KMS-11 (cell line): ENCODE results near the gene ZDHHC5.
"Not testable (repeated sequence)": the region's sequence is repeated elsewhere in the genome, so short reads cannot be mapped to it uniquely, and the experiment has no call there.

Experiments
- H2AFZ ChIP-seq: fragments of 200-600 bp; sonication (generic); 2 replicates; pipeline ENCODE4 v1.6.1; 2016; ENCODE audit warnings: antibody characterized with exemption, mixed run types, low read depth
- H3K27ac ChIP-seq: fragments of 200-600 bp; sonication (generic); 2 replicates; pipeline ENCODE4 v1.6.1; 2016; ENCODE audit warnings: mild to moderate bottlenecking, mixed run types
- H3K27me3 ChIP-seq: fragments of 200-600 bp; sonication (generic); 2 replicates; pipeline ENCODE4 v1.6.1; 2017; ENCODE audit warnings: mild to moderate bottlenecking, low read depth, mixed run types, moderate library complexity; ENCODE audit not compliant: insufficient read depth
- H3K36me3 ChIP-seq: fragments of 200-600 bp; sonication (generic); 2 replicates; pipeline ENCODE4 v1.6.1; 2017; ENCODE audit warnings: mild to moderate bottlenecking, mixed run types; ENCODE audit not compliant: insufficient read depth
- H3K4me1 ChIP-seq: fragments of 200-600 bp; sonication (generic); 2 replicates; pipeline ENCODE4 v1.6.1; 2016; ENCODE audit warnings: mild to moderate bottlenecking, low read depth, mixed run types; ENCODE audit not compliant: poor library complexity, severe bottlenecking
- H3K4me2 ChIP-seq: fragments of 200-600 bp; sonication (generic); 2 replicates; pipeline ENCODE4 v1.7.0; 2016; ENCODE audit warnings: mild to moderate bottlenecking, mixed run types
- H3K4me3 ChIP-seq: fragments of 200-600 bp; sonication (generic); IDR thresholded peaks from 2 replicates; pipeline ENCODE4 v1.6.1; 2017; ENCODE audit warnings: low read depth, low read length, mixed read lengths; ENCODE audit not compliant: insufficient read depth
- H3K79me2 ChIP-seq: fragments of 200-600 bp; sonication (generic); 2 replicates; pipeline ENCODE4 v1.6.1; 2016; ENCODE audit warnings: low read depth, mixed run types; ENCODE audit not compliant: insufficient read depth
- H3K9ac ChIP-seq: fragments of 200-600 bp; sonication (generic); 2 replicates; pipeline ENCODE4 v1.6.1; 2016; ENCODE audit warnings: mild to moderate bottlenecking, mixed run types
- H4K20me1 ChIP-seq: fragments of 200-600 bp; sonication (generic); 2 replicates; pipeline ENCODE4 v1.6.1; 2016; ENCODE audit warnings: mild to moderate bottlenecking, mixed run types; ENCODE audit not compliant: insufficient read depth
- TF ChIP-seq, protein P1 (sequence below): fragments of 200-600 bp; sonication (generic); conservative IDR thresholded peaks from 2 replicates; pipeline ENCODE4 v1.6.1; 2017; ENCODE audit warnings: low read depth, mild to moderate bottlenecking, antibody characterized with exemption, low read length, moderate library complexity, mixed read lengths

The ZDHHC5 gene

DNA sequence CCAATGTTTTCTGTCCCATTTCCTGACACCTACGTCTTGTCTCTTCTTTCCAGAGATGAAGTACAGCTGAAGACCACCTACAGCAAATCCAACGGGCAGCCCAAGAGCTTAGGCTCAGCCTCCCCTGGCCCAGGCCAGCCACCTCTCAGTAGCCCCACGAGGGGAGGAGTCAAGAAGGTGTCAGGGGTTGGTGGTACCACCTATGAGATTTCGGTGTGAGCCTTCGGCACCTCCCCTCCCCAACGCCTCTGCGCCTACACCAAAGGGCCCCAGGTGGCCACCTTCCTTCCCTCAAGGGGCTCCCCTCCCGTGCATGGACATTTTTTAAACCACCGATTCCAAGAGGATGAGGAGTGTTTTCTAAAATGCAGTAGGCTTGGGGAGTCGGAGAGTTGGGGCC lies 31.9 kb downstream of the ZDHHC5 start:
- Histone ChIP-seq H3K4me3 (no peak overlapping the region), H3K4me2 (no peak overlapping the region), H3K79me2 (no peaks in the 10 kb centered on the region), H3K9ac (no peak overlapping the region), H3K4me1 (no peaks in the 10 kb centered on the region), H4K20me1 (no peaks in the 10 kb centered on the region), H3K27me3 (no peaks in the 10 kb centered on the region), H3K27ac (no peak overlapping the region), H3K36me3 (no peaks in the 10 kb centered on the region; the same call in 1 of the 2 replicates), H2AFZ (no peak overlapping the region)
- TF ChIP-seq, protein P1, sequence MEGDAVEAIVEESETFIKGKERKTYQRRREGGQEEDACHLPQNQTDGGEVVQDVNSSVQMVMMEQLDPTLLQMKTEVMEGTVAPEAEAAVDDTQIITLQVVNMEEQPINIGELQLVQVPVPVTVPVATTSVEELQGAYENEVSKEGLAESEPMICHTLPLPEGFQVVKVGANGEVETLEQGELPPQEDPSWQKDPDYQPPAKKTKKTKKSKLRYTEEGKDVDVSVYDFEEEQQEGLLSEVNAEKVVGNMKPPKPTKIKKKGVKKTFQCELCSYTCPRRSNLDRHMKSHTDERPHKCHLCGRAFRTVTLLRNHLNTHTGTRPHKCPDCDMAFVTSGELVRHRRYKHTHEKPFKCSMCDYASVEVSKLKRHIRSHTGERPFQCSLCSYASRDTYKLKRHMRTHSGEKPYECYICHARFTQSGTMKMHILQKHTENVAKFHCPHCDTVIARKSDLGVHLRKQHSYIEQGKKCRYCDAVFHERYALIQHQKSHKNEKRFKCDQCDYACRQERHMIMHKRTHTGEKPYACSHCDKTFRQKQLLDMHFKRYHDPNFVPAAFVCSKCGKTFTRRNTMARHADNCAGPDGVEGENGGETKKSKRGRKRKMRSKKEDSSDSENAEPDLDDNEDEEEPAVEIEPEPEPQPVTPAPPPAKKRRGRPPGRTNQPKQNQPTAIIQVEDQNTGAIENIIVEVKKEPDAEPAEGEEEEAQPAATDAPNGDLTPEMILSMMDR = no peak

DNA sequence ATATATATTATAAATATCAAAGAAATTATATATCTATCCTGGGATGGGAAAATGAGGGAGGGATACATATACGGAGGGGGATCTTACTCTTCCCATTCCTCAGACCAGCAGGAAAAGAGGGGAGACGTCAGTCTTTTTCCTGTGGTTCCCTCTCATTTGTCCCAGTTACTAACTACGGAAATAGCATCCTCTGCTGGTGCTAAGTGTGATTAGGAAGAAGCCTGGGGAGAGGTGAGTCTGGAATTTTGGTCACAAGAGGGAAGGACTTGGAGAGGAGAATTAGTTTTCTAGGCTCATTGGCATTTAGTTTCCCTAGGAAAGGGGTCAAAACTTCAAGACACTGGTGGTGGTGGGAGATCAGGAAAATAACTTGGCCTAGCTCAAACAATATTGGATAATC lies 32.5 kb downstream of the ZDHHC5 start:
- Histone ChIP-seq H4K20me1 (no peaks in the 10 kb centered on the region), H3K9ac (no peak overlapping the region), H3K27ac (no peak overlapping the region), H3K4me3 (no peak overlapping the region), H3K79me2 (no peaks in the 10 kb centered on the region), H3K27me3 (no peaks in the 10 kb centered on the region), H3K4me2 (no peak overlapping the region), H3K4me1 (no peaks in the 10 kb centered on the region), H3K36me3 (no peaks in the 10 kb centered on the region; the same call in 1 of the 2 replicates), H2AFZ (no peak overlapping the region)
- TF ChIP-seq, protein P1 = no peak

DNA sequence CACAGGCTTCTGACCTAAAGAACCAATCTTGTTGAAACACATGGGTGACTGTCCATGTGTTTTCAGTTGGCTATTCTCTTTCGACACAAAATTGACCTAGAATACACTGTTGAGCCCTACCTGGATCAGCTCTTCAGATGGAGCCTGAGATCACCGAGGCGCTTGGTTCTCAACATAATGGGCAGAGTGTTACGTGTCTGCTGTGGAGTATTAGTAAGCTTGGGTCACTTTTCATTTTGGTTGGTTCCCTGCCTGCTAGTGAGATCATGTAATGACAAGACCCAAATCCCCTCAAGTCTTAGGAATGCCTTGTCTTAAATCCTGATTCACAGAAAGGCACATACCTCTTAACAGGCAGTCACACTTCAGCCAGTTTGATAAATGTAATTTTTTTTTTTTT lies 35.4 kb downstream of the ZDHHC5 start:
- 0 out of 2 replicates have a peak, but pooled peaks cover under 1% of the 10 kb centered on the region for H3K79me2 ChIP-seq
- H3K9ac ChIP-seq = no peak overlapping the region
- no peak overlapping the region for H3K4me3 ChIP-seq
- H3K36me3 ChIP-seq = no peaks in the 10 kb centered on the region; the same call in 1 of the 2 replicates
- no peak overlapping the region for H3K4me2 ChIP-seq
- no peak overlapping the region for H3K27ac ChIP-seq
- no peaks in the 10 kb centered on the region for H3K4me1 ChIP-seq
- H3K27me3 ChIP-seq = no peaks in the 10 kb centered on the region
- no peaks in the 10 kb centered on the region for H4K20me1 ChIP-seq
- TF ChIP-seq, protein P1 = no peak
- no peak overlapping the region for H2AFZ ChIP-seq

DNA sequence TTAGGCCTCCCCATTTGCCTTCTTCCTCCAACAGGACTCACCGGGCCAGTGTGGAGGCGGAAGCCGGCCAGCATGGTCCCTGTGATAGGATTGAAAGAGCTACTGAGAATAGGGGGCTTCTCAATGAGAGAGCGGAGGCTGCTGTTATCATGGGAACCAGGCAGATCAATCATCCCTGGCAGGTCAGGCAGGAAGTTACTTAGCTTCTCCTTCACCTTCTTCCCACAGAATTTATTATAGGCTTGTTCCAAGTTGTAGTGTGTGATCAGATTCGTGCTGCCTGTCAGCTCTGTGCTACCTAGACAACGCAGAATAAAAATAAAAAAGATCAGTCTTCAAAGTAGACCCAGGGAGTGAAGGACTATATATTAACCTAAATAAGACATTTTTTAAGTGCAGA lies 37.0 kb downstream of the ZDHHC5 start:
- H3K27ac ChIP-seq = no peak overlapping the region
- H3K4me3 ChIP-seq = no peak overlapping the region
- no peaks in the 10 kb centered on the region for H3K4me1 ChIP-seq
- 0 out of 2 replicates have a peak, but pooled peaks cover 8% of the 10 kb centered on the region for H3K79me2 ChIP-seq
- no peak overlapping the region for H2AFZ ChIP-seq
- no peak overlapping the region for H3K4me2 ChIP-seq
- TF ChIP-seq, protein P1 = no peak
- no peaks in the 10 kb centered on the region; the same call in 1 of the 2 replicates for H3K36me3 ChIP-seq
- H4K20me1 ChIP-seq = no peaks in the 10 kb centered on the region
- no peaks in the 10 kb centered on the region for H3K27me3 ChIP-seq
- no peak overlapping the region for H3K9ac ChIP-seq

DNA sequence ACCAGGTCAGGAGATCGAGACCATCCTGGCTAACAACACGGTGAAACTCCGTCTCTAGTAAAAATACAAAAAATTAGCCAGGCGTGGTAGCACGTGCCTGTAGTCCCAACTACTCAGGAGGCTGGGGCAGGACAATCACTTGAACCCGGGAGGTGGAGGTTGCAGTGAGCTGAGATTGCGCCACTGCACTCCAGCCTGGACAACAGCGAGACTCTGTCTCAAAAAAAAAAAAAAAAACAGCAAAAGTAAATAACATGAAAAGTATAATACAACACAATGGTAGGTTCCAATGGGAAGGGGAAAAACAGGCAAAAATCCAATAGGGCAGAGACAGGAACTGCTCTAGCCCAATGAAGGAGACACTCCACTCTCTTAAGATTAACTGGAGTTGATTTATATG lies 37.5 kb downstream of the ZDHHC5 start:
- not testable (repeated sequence) for H3K36me3 ChIP-seq, H3K4me1 ChIP-seq, H3K4me2 ChIP-seq, H4K20me1 ChIP-seq, H3K27ac ChIP-seq, H2AFZ ChIP-seq, H3K9ac ChIP-seq, H3K4me3 ChIP-seq, H3K27me3 ChIP-seq
- 0 out of 2 replicates have a peak, but pooled peaks cover 13% of the 10 kb centered on the region for H3K79me2 ChIP-seq
